Vagina (tissue), 2 donors: ENCODE data around the gene IRF6. TPM values are rescaled to one million over a fixed set of nuclear protein-coding genes. Genes with fewer than 3 reads are reported as not detected.

Experiments used
- DNase-seq, 2 donors: peaks; one replicate each; pipeline ENCODE4 v3.0.0-alpha.2; 2017; ENCODE audit errors: extremely low spot score in 2 of 2
- H3K27ac ChIP-seq: fragments of 200-600 bp; sonication (generic); one replicate; pipeline ENCODE4 v1.5.1; 2019
- H3K27me3 ChIP-seq: fragments of 200-600 bp; sonication (generic); one replicate; pipeline ENCODE4 v1.5.1; 2019
- H3K36me3 ChIP-seq, 2 donors: fragments of 200-600 bp; sonication (generic); one replicate each; pipeline ENCODE4 v1.5.1; 2017 to 2019
- H3K4me1 ChIP-seq: fragments of 200-600 bp; sonication (generic); one replicate; pipeline ENCODE4 v1.5.1; 2019
- H3K4me3 ChIP-seq, 2 donors: fragments of 200-600 bp; sonication (generic); 1 replicate in 1 of 2; 2 replicates in 1 of 2; pipeline ENCODE4 v1.5.1; 2016 to 2019
- H3K9me3 ChIP-seq: fragments of 200-600 bp; sonication (generic); one replicate; pipeline ENCODE4 v1.5.1; 2019
- POLR2A ChIP-seq, 2 donors: fragments of 450-650 bp; IDR thresholded peaks; one replicate each; pipeline ENCODE4 v1.6.1; 2017; ENCODE audit warnings: antibody characterized with exemption in 2 of 2, mild to moderate bottlenecking in 2 of 2, moderate library complexity in 2 of 2
- POLR2AphosphoS5 ChIP-seq, 2 donors: sonication (generic); formaldehyde crosslinking; IDR thresholded peaks; one replicate each; pipeline ENCODE4 v1.9.0; 2017; ENCODE audit warnings: antibody characterized with exemption in 2 of 2, mild to moderate bottlenecking in 2 of 2, low read depth in 1 of 2; ENCODE audit not compliant: insufficient read depth in 1 of 2
- intact Hi-C: fragments of 100-400 bp; cut with DNase I; formaldehyde crosslinking; loops from one replicate; pipeline ENCODE4 v1.15.1; 2023
- total RNA-seq: library from RNA; depleted of rRNA; stranded (reverse); fragments of >200 nt; gene quantifications from one replicate; pipeline ENCODE4 v1.2.3, GENCODE V29; 2016
- TF ChIP-seq, protein P1 (sequence below), 3 experiments: fragments of 450-650 bp in 2 of 3; fragments of 200-600 bp in 1 of 3; sonication (generic) in 1 of 3; IDR thresholded peaks; one replicate each; pipeline ENCODE4 v1.5.1; 2017 to 2019; ENCODE audit warnings: antibody characterized with exemption in 3 of 3, mild to moderate bottlenecking in 2 of 3, moderate library complexity in 2 of 3

Gene IRF6
- total RNA-seq, 1 donor from 2014 or later = 83.5 TPM

DNA sequence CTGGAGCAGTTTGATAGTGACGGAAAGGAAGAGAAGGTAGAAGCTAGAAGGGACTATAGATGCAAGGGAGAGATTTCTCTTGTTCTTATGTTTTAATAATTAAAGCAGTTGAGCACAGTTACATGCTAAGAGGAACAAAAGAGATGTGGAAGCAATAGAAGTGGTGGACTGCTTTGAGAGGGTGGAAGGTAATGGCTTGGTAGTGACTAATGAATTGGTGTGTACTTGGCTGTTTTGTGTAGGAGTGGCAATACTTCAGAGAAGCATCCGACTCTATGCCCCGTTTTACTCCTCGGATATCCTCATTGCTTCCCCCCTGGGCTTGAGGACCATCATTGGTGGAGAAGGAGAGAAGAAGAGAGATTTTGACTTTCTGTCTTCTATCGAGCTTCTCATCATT is 34.7 kb upstream of the IRF6 start:
- no peaks in the 10 kb centered on the region for H3K9me3 ChIP-seq
- H3K4me1 ChIP-seq = no peaks in the 10 kb centered on the region
- no peak for TF ChIP-seq POLR2AphosphoS5 (IDR thresholded peaks at IDR 0.05; ENCODE audit: insufficient read depth in 1 of 2, low read depth in 1 of 2)
- TF ChIP-seq, protein P1, sequence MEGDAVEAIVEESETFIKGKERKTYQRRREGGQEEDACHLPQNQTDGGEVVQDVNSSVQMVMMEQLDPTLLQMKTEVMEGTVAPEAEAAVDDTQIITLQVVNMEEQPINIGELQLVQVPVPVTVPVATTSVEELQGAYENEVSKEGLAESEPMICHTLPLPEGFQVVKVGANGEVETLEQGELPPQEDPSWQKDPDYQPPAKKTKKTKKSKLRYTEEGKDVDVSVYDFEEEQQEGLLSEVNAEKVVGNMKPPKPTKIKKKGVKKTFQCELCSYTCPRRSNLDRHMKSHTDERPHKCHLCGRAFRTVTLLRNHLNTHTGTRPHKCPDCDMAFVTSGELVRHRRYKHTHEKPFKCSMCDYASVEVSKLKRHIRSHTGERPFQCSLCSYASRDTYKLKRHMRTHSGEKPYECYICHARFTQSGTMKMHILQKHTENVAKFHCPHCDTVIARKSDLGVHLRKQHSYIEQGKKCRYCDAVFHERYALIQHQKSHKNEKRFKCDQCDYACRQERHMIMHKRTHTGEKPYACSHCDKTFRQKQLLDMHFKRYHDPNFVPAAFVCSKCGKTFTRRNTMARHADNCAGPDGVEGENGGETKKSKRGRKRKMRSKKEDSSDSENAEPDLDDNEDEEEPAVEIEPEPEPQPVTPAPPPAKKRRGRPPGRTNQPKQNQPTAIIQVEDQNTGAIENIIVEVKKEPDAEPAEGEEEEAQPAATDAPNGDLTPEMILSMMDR (IDR thresholded peaks at IDR 0.05) = no peak
- no peak for TF ChIP-seq POLR2A (IDR thresholded peaks at IDR 0.05)
- no peaks in the 10 kb centered on the region for H3K27me3 ChIP-seq
- intact Hi-C loops = no loop called here
- no peak overlapping the region for H3K27ac ChIP-seq
- peaks cover 0 to 70% of the 10 kb centered on the region in 2 donors for H3K36me3 ChIP-seq
- no peak overlapping the region for H3K4me3 ChIP-seq
- no peak for DNase-seq

- Histone ChIP-seq H3K4me3 (no peak overlapping the region), H3K27me3 (no peaks in the 10 kb centered on the region), H3K36me3 (peaks cover 0 to 74% of the 10 kb centered on the region in 2 donors), H3K4me1 (no peaks in the 10 kb centered on the region), H3K9me3 (no peaks in the 10 kb centered on the region), H3K27ac (peak overlapping the region; percentile 36)
- intact Hi-C loops = no loop called here
- no peak for DNase-seq
- TF ChIP-seq POLR2AphosphoS5 (IDR thresholded peaks at IDR 0.05; ENCODE audit: insufficient read depth in 1 of 2, low read depth in 1 of 2) = peak in 1 of 2 donors; percentile 66
- TF ChIP-seq, protein P1 (IDR thresholded peaks at IDR 0.05) = no peak
Measured at GRCh38 chr1:209839875-209840546, 34.1 kb upstream of the IRF6 start.

DNA sequence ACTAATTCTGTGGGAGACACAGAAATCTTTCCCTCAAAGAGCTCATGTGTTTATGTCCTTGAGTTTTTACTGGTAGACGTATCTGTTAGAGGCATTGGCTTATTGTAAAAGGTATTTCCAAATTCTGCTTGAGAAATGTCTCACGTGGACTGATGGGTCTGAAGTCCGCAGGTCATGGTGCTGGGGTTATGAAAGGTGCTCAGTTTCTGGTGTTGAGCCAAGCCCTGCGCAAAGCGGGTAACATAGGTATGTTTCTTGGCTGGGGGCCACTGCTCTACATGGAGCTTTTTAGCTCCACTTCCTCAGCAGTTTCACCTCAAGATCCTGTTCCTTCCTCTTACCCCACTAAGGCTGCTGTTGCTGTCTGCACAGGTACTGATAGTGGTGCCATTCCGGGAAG is 32.6 kb upstream of the IRF6 start:
- Histone ChIP-seq H3K27ac (no peak overlapping the region), H3K27me3 (no peaks in the 10 kb centered on the region), H3K4me3 (no peak overlapping the region), H3K36me3 (peaks cover 0 to 82% of the 10 kb centered on the region in 2 donors), H3K4me1 (no peaks in the 10 kb centered on the region), H3K9me3 (no peaks in the 10 kb centered on the region)
- DNase-seq = no peak
- intact Hi-C loops = no loop called here
- TF ChIP-seq POLR2A (IDR thresholded peaks at IDR 0.05) = no peak
- TF ChIP-seq, protein P1 (IDR thresholded peaks at IDR 0.05) = no peak
- no peak for TF ChIP-seq POLR2AphosphoS5 (IDR thresholded peaks at IDR 0.05; ENCODE audit: insufficient read depth in 1 of 2, low read depth in 1 of 2)

GRCh38 chr1:209837671-209838070 is 31.7 kb upstream of the IRF6 start:
- H3K9me3 ChIP-seq = no peaks in the 10 kb centered on the region
- H3K27me3 ChIP-seq = no peaks in the 10 kb centered on the region
- no peak overlapping the region for H3K27ac ChIP-seq
- no peak overlapping the region for H3K4me3 ChIP-seq
- no peaks in the 10 kb centered on the region for H3K4me1 ChIP-seq
- no peak for DNase-seq
- TF ChIP-seq POLR2A (IDR thresholded peaks at IDR 0.05) = no peak
- TF ChIP-seq, protein P1 (IDR thresholded peaks at IDR 0.05) = no peak
- no peak for TF ChIP-seq POLR2AphosphoS5 (IDR thresholded peaks at IDR 0.05; ENCODE audit: insufficient read depth in 1 of 2, low read depth in 1 of 2)
- H3K36me3 ChIP-seq = peaks cover 0 to 82% of the 10 kb centered on the region in 2 donors
- intact Hi-C loops = no loop called here

DNA sequence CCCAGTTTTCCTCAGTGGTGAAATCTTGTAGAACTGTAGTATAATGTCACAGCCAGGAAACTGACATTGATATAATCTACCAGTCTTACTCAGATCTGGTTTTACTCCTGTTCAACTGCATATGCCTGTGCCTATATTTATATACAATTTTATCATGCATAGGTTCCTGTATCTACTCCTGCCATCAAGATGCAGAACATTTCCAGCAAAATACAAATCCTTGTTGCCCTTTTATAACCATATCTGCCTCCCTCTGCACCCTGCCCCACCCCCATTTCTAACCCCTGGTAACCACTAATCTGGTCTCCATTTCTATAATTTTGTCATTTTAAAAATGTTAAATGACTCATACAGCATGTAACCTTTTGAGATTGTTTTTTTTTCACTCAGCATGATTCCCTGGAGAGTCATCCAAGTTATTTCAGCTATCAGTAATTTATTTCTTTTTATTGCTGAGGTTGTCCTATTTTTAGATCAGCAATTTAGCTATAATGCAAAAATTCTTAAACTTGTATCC is 29.9 kb upstream of the IRF6 start:
- Histone ChIP-seq H3K4me3 (no peak overlapping the region), H3K36me3 (peaks cover 0 to 85% of the 10 kb centered on the region in 2 donors)

More for the DNA sequence above, 29.9 kb upstream of the IRF6 start:
- no peaks in the 10 kb centered on the region for H3K27me3 ChIP-seq
- no peak overlapping the region for H3K27ac ChIP-seq
- no peaks in the 10 kb centered on the region for H3K9me3 ChIP-seq
- intact Hi-C loops = no loop called here
- DNase-seq = no peak
- TF ChIP-seq POLR2A (IDR thresholded peaks at IDR 0.05) (no peak), POLR2AphosphoS5 (IDR thresholded peaks at IDR 0.05; ENCODE audit: insufficient read depth in 1 of 2, low read depth in 1 of 2) (no peak)
- TF ChIP-seq, protein P1 (IDR thresholded peaks at IDR 0.05) = no peak
- no peaks in the 10 kb centered on the region for H3K4me1 ChIP-seq
